Measurements from ENCODE around the gene DDX11.

DDX11 gene

DNA sequence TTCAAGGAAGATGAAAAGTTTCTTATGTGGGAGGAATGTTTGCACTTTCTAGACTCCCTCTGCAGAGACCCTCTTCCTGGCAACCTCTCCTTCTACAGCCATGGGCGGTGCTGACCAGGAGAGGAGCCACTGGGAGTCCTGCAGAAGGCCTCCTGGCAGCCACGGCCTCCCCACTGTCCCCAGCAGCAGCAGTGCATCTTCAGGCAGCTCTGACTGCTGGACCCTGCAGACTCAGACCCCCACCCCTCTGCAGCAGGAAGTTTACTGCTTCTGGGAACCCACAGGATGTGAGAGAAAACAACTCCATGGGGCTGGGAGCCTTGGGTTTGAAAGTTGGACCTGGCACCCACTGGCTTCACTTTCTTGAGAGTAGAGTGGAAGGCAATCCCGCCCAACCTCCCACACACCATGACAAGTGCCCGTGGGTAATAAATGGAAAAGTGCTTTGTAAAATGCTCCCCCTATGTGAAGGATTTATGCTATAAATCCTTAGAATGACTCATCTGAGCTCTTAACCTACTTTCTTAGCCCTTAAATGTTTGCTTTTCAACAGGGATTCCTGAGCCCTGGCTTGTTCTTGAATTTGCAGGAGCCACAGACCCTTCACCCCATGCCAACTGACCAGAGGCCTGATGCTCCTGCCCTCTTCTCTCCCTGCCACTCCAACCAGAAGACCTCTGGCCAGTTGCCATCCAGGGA, 37.5 kb upstream of the DDX11 start:
- Histone ChIP-seq H3K36me3 (ENCODE audit: control insufficient read depth, low read length) (no peaks in the 10 kb centered on the region), H3F3A (ENCODE audit: control insufficient read depth, insufficient read depth) (no peaks in the 10 kb centered on the region), H3K9me2 (replicated peaks; ENCODE audit: control insufficient read depth, low read length) (no peaks in the 10 kb centered on the region), H3K4me1 (ENCODE audit: control insufficient read depth, low read length) (0 out of 2 replicates have a peak, but pooled peaks cover 2% of the 10 kb centered on the region), H3K9me3 (ENCODE audit: control insufficient read depth, insufficient read depth, low read length) (no peaks in the 10 kb centered on the region), H3K79me2 (ENCODE audit: control insufficient read depth, low read length) (no peaks in the 10 kb centered on the region), H3K27me3 (ENCODE audit: control insufficient read depth, low read length) (peaks cover 4% of the 10 kb centered on the region; the same call in 1 of the 2 replicates), H4K20me1 (ENCODE audit: control insufficient read depth, insufficient read depth, low read depth, low read length) (no peaks in the 10 kb centered on the region), H3K4me3 (ENCODE audit: low read length) (no peak overlapping the region), H3K27ac (ENCODE audit: low read depth, low read length) (no peak overlapping the region), H3K4me2 (ENCODE audit: low read length) (no peak overlapping the region)
- TF ChIP-seq, protein P1, sequence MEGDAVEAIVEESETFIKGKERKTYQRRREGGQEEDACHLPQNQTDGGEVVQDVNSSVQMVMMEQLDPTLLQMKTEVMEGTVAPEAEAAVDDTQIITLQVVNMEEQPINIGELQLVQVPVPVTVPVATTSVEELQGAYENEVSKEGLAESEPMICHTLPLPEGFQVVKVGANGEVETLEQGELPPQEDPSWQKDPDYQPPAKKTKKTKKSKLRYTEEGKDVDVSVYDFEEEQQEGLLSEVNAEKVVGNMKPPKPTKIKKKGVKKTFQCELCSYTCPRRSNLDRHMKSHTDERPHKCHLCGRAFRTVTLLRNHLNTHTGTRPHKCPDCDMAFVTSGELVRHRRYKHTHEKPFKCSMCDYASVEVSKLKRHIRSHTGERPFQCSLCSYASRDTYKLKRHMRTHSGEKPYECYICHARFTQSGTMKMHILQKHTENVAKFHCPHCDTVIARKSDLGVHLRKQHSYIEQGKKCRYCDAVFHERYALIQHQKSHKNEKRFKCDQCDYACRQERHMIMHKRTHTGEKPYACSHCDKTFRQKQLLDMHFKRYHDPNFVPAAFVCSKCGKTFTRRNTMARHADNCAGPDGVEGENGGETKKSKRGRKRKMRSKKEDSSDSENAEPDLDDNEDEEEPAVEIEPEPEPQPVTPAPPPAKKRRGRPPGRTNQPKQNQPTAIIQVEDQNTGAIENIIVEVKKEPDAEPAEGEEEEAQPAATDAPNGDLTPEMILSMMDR (IDR thresholded peaks at IDR 0.05; ENCODE audit: low read depth, low read length, poor library complexity, severe bottlenecking), result no peak
- no peak for TF ChIP-seq EZH2phosphoT487 (IDR thresholded peaks at IDR 0.05; ENCODE audit: borderline replicate concordance, low read length)

DNA sequence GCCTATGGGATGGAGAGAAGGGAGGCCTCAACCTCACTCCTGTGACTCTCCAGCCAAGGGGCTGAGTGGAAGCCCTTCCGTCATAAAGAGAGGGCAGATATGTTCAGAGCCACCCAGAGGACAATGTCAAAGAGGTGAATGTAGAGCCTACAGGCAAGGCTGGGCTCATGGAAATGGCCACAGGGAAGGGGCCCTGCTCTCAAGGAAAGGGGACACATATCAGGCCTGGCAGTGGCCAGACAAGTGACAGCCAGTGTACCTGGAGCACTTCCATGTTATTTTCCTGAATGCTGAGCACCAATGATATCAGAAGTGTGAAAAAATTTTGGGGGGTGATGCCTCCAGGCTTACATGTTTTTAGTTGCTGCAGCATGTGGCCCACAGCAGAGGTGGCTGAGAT, 36.6 kb upstream of the DDX11 start:
- Histone ChIP-seq H3K4me3 (ENCODE audit: low read length) (no peak overlapping the region), H3K9me3 (ENCODE audit: control insufficient read depth, insufficient read depth, low read length) (no peaks in the 10 kb centered on the region), H3K27ac (ENCODE audit: low read depth, low read length) (no peak overlapping the region), H4K20me1 (ENCODE audit: control insufficient read depth, insufficient read depth, low read depth, low read length) (no peaks in the 10 kb centered on the region), H3K4me2 (ENCODE audit: low read length) (no peak overlapping the region), H3K4me1 (ENCODE audit: control insufficient read depth, low read length) (no peaks in the 10 kb centered on the region), H3K27me3 (ENCODE audit: control insufficient read depth, low read length) (peaks cover 4% of the 10 kb centered on the region; the same call in 1 of the 2 replicates), H3F3A (ENCODE audit: control insufficient read depth, insufficient read depth) (no peaks in the 10 kb centered on the region), H3K36me3 (ENCODE audit: control insufficient read depth, low read length) (no peaks in the 10 kb centered on the region), H3K79me2 (ENCODE audit: control insufficient read depth, low read length) (no peaks in the 10 kb centered on the region), H3K9me2 (replicated peaks; ENCODE audit: control insufficient read depth, low read length) (no peaks in the 10 kb centered on the region)
- TF ChIP-seq, protein P1 (IDR thresholded peaks at IDR 0.05; ENCODE audit: low read depth, low read length, poor library complexity, severe bottlenecking), result no peak
- no peak for TF ChIP-seq EZH2phosphoT487 (IDR thresholded peaks at IDR 0.05; ENCODE audit: borderline replicate concordance, low read length)

DNA sequence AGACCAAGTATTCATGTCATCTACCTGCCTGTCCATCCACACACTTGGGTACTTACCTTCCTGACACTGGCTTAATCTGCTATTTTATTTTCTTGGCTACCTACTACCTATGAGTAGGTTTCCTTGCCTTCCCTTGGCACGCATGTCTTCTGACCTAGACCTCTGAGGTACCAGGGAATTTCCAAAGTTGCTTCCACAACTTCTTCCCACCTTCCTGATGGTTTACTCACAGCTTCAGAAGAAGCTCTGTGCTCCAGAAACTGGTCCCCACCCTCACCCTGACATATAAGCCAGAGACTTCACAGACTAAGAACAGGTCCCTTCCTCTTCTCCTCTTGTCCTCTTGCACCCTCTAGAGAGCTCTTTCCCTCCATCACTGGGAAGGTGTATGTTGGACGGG, 35.7 kb upstream of the DDX11 start:
- peaks cover 4% of the 10 kb centered on the region; the same call in 1 of the 2 replicates for H3K27me3 ChIP-seq (ENCODE audit: control insufficient read depth, low read length)
- H3K4me2 ChIP-seq (ENCODE audit: low read length), result no peak overlapping the region
- H3F3A ChIP-seq (ENCODE audit: control insufficient read depth, insufficient read depth), result no peaks in the 10 kb centered on the region
- H3K9me3 ChIP-seq (ENCODE audit: control insufficient read depth, insufficient read depth, low read length), result no peaks in the 10 kb centered on the region
- H4K20me1 ChIP-seq (ENCODE audit: control insufficient read depth, insufficient read depth, low read depth, low read length), result no peaks in the 10 kb centered on the region
- no peak for TF ChIP-seq EZH2phosphoT487 (IDR thresholded peaks at IDR 0.05; ENCODE audit: borderline replicate concordance, low read length)
- TF ChIP-seq, protein P1 (IDR thresholded peaks at IDR 0.05; ENCODE audit: low read depth, low read length, poor library complexity, severe bottlenecking), result no peak
- no peaks in the 10 kb centered on the region for H3K36me3 ChIP-seq (ENCODE audit: control insufficient read depth, low read length)
- H3K9me2 ChIP-seq (replicated peaks; ENCODE audit: control insufficient read depth, low read length), result no peaks in the 10 kb centered on the region
- no peak overlapping the region for H3K27ac ChIP-seq (ENCODE audit: low read depth, low read length)
- no peaks in the 10 kb centered on the region for H3K79me2 ChIP-seq (ENCODE audit: control insufficient read depth, low read length)
- H3K4me3 ChIP-seq (ENCODE audit: low read length), result no peak overlapping the region
- no peaks in the 10 kb centered on the region for H3K4me1 ChIP-seq (ENCODE audit: control insufficient read depth, low read length)

Measured in DOHH2 (cell line).